Measurements from ENCODE around the gene NECAB2.

The NECAB2 gene

GRCh38 chr16:83945587-83945986 is 22.5 kb upstream of the NECAB2 start:
- no peak for DNase-seq (ENCODE audit: low read depth in 1 of 2, low spot score in 1 of 2)
- Histone ChIP-seq H3K27me3 (ENCODE audit: insufficient read depth, poor library complexity, severe bottlenecking) (no peaks in the 10 kb centered on the region), H3K4me3 (replicated peaks; ENCODE audit: insufficient read depth, low read length) (no peak overlapping the region), H3K27ac (replicated peaks) (no peak overlapping the region)
- TF ChIP-seq GABPA (IDR thresholded peaks at IDR 0.05; ENCODE audit: low read depth) (no peak), POLR2AphosphoS5 (IDR thresholded peaks at IDR 0.05; ENCODE audit: low read depth) (no peak), SPI1 (IDR thresholded peaks at IDR 0.05; ENCODE audit: borderline replicate concordance, low read depth) (no peak)
- TF ChIP-seq, protein P1, sequence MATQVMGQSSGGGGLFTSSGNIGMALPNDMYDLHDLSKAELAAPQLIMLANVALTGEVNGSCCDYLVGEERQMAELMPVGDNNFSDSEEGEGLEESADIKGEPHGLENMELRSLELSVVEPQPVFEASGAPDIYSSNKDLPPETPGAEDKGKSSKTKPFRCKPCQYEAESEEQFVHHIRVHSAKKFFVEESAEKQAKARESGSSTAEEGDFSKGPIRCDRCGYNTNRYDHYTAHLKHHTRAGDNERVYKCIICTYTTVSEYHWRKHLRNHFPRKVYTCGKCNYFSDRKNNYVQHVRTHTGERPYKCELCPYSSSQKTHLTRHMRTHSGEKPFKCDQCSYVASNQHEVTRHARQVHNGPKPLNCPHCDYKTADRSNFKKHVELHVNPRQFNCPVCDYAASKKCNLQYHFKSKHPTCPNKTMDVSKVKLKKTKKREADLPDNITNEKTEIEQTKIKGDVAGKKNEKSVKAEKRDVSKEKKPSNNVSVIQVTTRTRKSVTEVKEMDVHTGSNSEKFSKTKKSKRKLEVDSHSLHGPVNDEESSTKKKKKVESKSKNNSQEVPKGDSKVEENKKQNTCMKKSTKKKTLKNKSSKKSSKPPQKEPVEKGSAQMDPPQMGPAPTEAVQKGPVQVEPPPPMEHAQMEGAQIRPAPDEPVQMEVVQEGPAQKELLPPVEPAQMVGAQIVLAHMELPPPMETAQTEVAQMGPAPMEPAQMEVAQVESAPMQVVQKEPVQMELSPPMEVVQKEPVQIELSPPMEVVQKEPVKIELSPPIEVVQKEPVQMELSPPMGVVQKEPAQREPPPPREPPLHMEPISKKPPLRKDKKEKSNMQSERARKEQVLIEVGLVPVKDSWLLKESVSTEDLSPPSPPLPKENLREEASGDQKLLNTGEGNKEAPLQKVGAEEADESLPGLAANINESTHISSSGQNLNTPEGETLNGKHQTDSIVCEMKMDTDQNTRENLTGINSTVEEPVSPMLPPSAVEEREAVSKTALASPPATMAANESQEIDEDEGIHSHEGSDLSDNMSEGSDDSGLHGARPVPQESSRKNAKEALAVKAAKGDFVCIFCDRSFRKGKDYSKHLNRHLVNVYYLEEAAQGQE (IDR thresholded peaks at IDR 0.05; ENCODE audit: insufficient replicate concordance, low read depth): no peak
- TF ChIP-seq, protein P2, sequence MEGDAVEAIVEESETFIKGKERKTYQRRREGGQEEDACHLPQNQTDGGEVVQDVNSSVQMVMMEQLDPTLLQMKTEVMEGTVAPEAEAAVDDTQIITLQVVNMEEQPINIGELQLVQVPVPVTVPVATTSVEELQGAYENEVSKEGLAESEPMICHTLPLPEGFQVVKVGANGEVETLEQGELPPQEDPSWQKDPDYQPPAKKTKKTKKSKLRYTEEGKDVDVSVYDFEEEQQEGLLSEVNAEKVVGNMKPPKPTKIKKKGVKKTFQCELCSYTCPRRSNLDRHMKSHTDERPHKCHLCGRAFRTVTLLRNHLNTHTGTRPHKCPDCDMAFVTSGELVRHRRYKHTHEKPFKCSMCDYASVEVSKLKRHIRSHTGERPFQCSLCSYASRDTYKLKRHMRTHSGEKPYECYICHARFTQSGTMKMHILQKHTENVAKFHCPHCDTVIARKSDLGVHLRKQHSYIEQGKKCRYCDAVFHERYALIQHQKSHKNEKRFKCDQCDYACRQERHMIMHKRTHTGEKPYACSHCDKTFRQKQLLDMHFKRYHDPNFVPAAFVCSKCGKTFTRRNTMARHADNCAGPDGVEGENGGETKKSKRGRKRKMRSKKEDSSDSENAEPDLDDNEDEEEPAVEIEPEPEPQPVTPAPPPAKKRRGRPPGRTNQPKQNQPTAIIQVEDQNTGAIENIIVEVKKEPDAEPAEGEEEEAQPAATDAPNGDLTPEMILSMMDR (IDR thresholded peaks at IDR 0.05; ENCODE audit: insufficient read depth, low read length): no peak

GRCh38 chr16:83946154-83946780 is 21.8 kb upstream of the NECAB2 start:
- no peak overlapping the region for H3K4me3 ChIP-seq (replicated peaks; ENCODE audit: insufficient read depth, low read length)
- TF ChIP-seq, protein P1 (IDR thresholded peaks at IDR 0.05; ENCODE audit: insufficient replicate concordance, low read depth): no peak
- TF ChIP-seq POLR2AphosphoS5 (IDR thresholded peaks at IDR 0.05; ENCODE audit: low read depth): no peak
- no peak for TF ChIP-seq SPI1 (IDR thresholded peaks at IDR 0.05; ENCODE audit: borderline replicate concordance, low read depth)
- no peak for TF ChIP-seq GABPA (IDR thresholded peaks at IDR 0.05; ENCODE audit: low read depth)
- TF ChIP-seq, protein P2 (IDR thresholded peaks at IDR 0.05; ENCODE audit: insufficient read depth, low read length): no peak
- DNase-seq (ENCODE audit: low read depth in 1 of 2, low spot score in 1 of 2): no peak
- no peak overlapping the region for H3K27ac ChIP-seq (replicated peaks)
- no peaks in the 10 kb centered on the region for H3K27me3 ChIP-seq (ENCODE audit: insufficient read depth, poor library complexity, severe bottlenecking)

DNA sequence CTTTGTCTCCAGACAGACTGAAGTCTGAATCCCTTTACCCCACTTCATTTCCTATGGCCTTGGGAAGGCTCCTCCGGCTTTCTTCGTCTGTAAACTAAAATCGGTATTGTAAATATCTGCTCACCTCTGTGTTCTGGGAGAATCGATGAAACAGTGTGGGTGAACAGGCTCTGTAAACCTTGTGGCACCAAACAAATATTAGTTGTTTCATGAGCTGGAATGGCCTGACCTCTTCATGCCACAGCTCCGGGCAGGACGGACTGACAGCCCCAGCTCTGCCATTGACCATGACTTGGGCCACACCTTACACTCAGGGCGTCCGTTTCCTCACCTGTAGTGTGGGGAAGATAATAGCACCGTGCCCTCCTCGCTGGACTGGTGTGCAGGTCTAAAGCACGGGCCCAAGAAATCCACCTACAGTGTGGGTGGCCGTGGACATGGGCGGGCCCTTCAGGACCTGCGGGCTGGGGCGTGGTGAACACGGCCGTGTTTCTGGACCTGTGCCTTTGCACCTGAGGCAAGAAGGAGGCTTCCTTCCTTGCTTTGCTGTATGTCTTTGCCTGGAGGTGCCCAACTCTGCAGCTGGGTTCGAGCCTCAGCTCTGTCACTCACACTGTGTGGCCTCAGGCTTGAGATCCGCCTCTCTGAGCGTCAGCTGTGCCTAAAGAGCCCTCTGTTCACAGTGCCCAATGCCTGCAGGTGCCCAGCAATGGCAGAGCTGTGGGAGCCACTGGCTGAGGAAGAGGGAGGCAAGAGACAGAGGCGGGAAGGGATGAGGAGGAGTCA is 21.1 kb upstream of the NECAB2 start:
- no peak for DNase-seq (ENCODE audit: low read depth in 1 of 2, low spot score in 1 of 2)
- Histone ChIP-seq H3K27me3 (ENCODE audit: insufficient read depth, poor library complexity, severe bottlenecking) (no peaks in the 10 kb centered on the region), H3K27ac (replicated peaks) (no peak overlapping the region), H3K4me3 (replicated peaks; ENCODE audit: insufficient read depth, low read length) (no peak overlapping the region)
- TF ChIP-seq, protein P1 (IDR thresholded peaks at IDR 0.05; ENCODE audit: insufficient replicate concordance, low read depth): no peak
- TF ChIP-seq GABPA (IDR thresholded peaks at IDR 0.05; ENCODE audit: low read depth): no peak
- TF ChIP-seq POLR2AphosphoS5 (IDR thresholded peaks at IDR 0.05; ENCODE audit: low read depth): no peak
